Measurements from ENCODE around the gene LARP6.
"Not testable (repeated sequence)": the region's sequence is repeated elsewhere in the genome, so short reads cannot be mapped to it uniquely, and the experiment has no call there.

LARP6 gene

DNA sequence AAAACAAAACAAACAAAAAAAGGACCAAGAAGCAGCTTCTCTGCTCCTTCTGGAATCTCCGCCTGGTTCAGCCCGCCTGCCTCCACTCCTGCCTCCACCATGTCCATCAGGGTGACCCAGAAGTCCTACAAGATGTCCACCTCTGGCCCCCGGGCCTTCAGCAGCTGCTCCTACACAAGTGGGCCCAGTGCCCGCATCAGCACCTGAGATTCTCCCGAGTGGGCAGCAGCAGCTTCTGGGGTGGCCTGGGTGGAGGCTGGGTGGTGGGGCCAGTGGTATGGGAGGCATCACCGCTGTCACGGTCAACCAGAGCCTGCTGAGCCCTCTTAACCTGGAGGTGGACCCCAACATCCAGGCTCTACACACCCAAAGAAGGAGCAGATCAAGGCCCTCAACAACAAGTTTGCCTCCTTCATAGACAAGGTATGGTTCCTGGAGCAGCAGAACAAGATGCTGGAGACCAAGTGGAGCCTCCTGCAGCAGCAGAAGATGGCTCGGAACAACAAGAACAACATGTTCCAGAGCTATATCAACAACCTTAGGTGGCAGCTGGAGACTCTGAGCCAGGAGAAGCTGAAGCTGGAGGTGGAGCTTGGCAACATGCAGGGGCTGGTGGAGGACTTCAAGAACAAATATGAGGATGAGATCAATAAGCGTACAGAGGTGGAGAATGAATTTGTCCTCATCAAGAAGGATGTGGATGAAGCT, 4.8 kb upstream of the LARP6 start:
- not testable (repeated sequence) for DNase-seq

- no peak for DNase-seq
Observed at GRCh38 chr15:70857562-70858285, 3.8 kb upstream of the LARP6 start.

- DNase-seq: no peak
Observed at GRCh38 chr15:70856884-70857561, 3.1 kb upstream of the LARP6 start.

- no peak for DNase-seq
Observed at GRCh38 chr15:70856177-70856883, 2.4 kb upstream of the LARP6 start.

- no peak for DNase-seq
Observed at GRCh38 chr15:70855764-70856163, 1.8 kb upstream of the LARP6 start.

DNA sequence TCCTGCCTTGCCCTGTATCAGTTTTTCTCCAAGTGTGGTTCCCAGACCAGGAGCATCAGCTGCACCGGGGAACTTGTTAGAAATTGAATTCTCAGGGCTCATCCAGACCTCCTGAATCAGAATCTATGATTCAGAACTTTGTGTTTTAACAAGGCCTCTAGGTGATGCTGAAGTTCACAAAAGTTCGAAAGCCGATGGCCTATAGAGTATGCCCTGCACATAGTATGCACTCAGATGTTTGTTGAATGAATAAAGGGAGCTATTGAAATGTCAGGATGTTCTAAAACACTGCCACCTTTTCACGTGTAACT, 664 bp upstream of the LARP6 start:
- DNase-seq: no peak

DNA sequence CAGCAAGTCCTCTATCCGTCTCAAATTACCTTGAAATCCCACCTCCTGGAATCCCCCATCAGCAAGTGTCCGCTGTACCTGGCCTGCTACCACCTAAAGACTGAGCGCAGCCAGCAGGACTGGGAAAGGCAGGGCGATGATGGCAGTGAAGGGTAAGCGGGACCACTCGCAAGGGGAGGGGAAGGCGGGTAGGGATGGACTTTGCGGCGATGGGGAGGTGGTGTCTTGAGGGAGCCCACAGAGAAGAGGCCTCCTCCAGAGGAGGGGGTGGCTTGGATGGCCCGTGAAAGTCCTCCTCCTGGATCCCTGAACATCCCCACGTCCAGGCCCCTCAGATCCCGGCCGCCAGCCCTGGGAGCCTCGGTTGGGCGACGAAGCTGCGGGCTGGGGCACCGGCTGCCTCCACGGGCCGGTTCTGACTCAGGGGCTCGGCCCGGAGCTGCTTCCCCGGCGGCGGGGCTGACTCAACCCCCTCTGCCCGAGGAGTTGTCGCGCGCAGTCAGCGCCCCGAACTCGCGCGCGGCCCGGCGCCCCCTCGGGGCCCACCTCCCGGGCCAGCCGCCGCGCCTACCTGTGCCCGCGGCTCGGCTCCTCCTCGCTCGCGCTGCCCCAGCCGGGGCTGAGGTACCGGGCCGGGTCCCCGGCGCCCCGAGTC, 512 bp downstream of the LARP6 start:
- DNase-seq: peak; percentile 5

DNA sequence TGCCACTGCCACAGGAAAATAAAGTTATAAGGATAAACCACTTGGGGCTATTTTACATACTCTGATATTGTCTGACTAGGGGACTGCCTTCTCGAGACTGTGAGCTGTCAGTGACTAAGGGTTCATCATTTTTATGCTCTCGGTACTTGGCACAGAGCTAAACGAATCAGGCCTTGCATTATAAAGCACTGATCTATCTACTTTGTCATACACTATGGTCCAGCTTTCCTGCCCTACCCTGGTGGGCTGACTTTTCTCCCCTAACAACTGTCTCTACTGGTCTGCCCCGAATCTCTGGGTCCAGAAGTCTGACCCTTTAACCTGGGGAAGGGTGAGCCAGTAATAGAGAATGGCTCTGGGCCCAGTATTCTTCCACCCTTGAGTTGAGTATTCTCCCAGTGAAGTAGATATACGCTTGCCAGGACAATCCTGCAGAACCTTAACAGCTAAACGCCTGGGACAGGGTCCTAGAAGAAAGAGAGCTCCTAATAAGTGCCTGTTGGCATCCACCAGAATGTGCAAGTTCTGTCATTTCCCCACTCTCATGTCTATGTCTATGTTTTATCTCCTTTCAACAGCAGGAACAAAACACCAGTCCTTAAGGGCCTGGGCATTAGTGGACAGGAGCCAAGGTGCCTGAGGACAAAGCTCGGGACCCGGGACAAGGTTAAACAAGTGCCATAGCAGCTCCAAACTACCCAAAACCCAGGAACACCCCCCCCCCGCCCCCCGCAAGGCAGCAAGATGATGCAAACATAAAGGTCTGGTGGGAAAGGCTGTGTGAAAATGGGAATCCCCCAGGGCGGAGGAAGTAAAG, 1.2 kb downstream of the LARP6 start:
- DNase-seq: no peak

DNA sequence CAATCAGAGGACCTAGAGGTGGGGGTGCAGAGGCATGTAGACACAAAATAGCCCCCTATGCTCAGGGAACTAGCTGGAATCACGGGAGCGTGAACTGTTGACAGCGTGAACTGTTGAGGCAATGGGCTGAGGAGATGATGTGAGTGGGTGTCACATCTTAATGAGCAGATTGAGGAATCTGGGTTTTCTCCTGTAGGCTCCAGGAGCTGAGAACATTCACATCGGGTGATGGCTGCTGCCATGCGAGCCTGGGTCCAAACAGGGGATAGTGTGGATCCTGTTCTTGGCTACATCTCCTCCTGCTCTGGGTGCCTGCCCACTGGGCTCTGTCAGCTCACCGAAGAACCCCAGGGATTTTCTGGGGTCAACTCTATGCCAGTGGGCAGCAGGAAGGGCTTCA, 2.1 kb downstream of the LARP6 start:
- no peak for DNase-seq

- no peak for DNase-seq
Observed at GRCh38 chr15:70845602-70846360, 8.2 kb downstream of the LARP6 start.

- DNase-seq: no peak
Observed at GRCh38 chr15:70837476-70837875, 16.5 kb downstream of the LARP6 start.

DNA sequence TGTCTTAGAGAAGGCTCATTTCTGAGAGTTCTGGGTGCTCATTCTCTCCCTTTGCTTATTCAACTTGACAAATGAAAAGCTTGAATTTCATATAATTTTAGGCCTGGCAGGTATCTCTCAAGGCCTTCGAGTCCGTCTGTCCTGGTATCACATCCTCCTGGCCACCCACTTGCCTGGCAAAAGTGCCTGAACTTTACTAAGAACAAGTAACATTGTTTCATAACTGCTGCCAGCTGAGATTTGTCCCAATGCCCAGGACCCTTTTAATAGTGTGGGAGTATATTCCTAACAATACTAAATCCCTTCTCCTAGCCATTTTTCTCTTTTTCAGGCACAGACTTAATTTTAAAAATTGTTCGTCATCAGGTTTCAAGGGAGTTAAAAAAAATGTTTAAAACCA, 18.1 kb downstream of the LARP6 start:
- no peak for DNase-seq

DNA sequence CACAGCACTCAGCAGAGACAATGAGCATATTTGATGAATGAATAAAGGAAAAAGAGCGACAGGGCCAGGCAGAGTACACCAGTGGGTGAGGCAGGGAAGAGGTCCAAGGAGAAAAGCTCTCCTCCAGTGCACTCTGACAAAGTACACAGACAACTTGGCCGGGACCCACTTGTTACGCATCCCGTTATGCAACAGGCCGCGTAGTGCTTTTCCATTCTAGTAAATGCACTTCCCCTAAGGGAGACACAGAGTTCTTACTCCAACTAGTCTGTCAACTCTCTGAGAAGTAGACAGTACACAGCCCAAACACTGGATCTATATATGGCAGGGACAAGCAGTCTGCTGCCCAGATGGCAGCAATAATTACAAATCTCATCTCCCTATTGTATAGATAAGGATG, 18.5 kb downstream of the LARP6 start:
- no peak for DNase-seq

GRCh38 chr15:70834999-70835398, 19.0 kb downstream of the LARP6 start:
- DNase-seq: no peak

DNA sequence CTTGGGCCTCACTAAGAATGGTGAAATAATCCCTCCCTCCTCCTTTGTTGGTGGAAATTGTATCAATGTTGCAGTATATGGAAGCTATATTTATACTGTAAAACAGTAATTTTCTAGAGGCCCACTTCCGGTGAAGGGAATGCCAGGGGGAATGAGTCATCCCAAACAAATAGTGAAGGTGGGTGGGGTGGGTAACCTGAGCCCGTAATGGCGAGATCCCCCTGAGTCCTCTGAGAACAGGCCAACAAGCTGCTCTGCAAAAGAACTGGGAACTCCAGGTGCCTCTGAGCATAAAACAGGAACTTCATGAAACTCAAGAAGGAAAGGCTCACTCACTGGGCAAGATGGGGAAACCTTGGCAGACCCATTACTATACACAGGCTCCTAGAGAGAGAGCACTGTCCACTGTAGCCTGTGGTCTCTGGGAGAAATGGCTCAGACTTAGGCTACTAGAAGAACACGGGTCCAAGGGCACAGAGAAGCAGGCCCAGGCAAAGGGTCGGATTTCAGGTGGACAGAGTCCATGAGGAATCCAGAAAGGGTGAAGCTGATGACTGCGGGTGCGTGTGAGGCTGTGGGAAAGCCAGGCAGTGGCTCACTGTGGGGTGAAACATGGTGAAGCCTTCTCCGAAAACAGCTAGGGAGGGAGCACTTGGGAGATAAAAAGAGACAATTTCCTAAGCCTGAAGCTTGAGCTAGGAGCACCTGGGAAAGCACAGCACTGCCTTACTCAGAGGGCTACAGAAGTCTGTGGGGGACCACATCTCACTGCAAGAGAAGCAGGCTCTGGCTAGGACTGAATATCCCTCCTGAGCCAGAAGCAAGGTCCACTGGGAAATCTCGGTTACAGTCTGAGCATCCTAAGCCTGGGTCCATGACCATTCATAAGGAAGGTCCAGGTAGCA, 19.8 kb downstream of the LARP6 start:
- no peak for DNase-seq

DNA sequence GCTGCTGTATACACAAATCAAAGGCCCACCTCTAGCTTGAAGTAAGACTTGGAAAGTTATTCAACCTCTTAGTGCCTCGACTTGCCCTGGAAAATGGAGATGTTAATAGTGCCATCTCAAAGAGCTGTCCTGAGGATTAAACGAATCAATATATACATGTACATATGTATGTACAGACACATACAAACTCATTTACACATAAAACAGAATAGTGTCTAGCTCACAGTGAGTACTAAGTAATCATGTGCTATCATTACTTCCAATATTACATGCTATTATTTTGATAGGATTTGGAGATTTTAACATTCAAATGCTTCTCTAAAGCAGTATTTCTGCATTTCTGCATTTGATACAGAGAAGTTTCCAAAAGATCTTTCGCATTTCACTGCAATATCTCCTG, 20.5 kb downstream of the LARP6 start:
- DNase-seq: no peak

DNA sequence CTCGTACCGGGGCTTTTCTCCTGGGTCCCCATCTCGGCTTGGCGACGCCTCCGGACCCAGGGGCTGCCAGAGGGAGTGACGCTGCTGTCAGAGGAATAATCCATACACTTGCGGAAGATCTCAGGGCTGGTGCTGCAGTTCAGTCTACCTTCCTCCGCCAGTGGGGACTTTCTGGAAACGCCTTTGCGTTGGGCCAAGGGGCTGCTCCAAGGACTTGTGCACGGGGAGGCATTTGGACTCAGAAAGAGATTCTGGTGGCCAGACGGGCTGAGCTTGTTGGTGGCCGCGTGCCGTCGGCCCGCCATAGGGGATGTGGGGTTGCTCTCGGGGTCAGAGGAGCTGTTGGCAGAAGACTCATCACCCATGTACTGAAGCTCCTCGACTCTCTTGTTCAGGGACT, 21.8 kb downstream of the LARP6 start:
- no peak for DNase-seq

GRCh38 chr15:70831094-70831911, 22.7 kb downstream of the LARP6 start:
- no peak for DNase-seq

- no peak for DNase-seq
Observed at GRCh38 chr15:70830615-70831014, 23.3 kb downstream of the LARP6 start.
